Islet of Langerhans (tissue), 1 donor: ENCODE measurements around the gene CNKSR3.

Experiments
- FAIRE-seq: peaks from one replicate; lab custom pipeline; 2011; peaks lifted over from hg19 to GRCh38; lab: Jason Lieb, UNC

The CNKSR3 gene

GRCh38 chr6:154343473-154344308, 166.8 kb downstream of the CNKSR3 start:
- FAIRE-seq, result no peak

GRCh38 chr6:154341871-154342270, 168.6 kb downstream of the CNKSR3 start:
- FAIRE-seq, result no peak

- no peak for FAIRE-seq
Measured at GRCh38 chr6:154341336-154341735, 169.1 kb downstream of the CNKSR3 start.
